KMS-11 (cell line): ENCODE results near the gene OR7G3.

Source experiments
- H2AFZ ChIP-seq: fragments of 200-600 bp; sonication (generic); 2 replicates; pipeline ENCODE4 v1.6.1; 2016; ENCODE audit warnings: antibody characterized with exemption, mixed run types, low read depth
- H3K27ac ChIP-seq: fragments of 200-600 bp; sonication (generic); 2 replicates; pipeline ENCODE4 v1.6.1; 2016; ENCODE audit warnings: mild to moderate bottlenecking, mixed run types
- H3K27me3 ChIP-seq: fragments of 200-600 bp; sonication (generic); 2 replicates; pipeline ENCODE4 v1.6.1; 2017; ENCODE audit warnings: mild to moderate bottlenecking, low read depth, mixed run types, moderate library complexity; ENCODE audit not compliant: insufficient read depth
- H3K36me3 ChIP-seq: fragments of 200-600 bp; sonication (generic); 2 replicates; pipeline ENCODE4 v1.6.1; 2017; ENCODE audit warnings: mild to moderate bottlenecking, mixed run types; ENCODE audit not compliant: insufficient read depth
- H3K4me1 ChIP-seq: fragments of 200-600 bp; sonication (generic); 2 replicates; pipeline ENCODE4 v1.6.1; 2016; ENCODE audit warnings: mild to moderate bottlenecking, low read depth, mixed run types; ENCODE audit not compliant: poor library complexity, severe bottlenecking
- H3K4me2 ChIP-seq: fragments of 200-600 bp; sonication (generic); 2 replicates; pipeline ENCODE4 v1.7.0; 2016; ENCODE audit warnings: mild to moderate bottlenecking, mixed run types
- H3K4me3 ChIP-seq: fragments of 200-600 bp; sonication (generic); IDR thresholded peaks from 2 replicates; pipeline ENCODE4 v1.6.1; 2017; ENCODE audit warnings: low read depth, low read length, mixed read lengths; ENCODE audit not compliant: insufficient read depth
- H3K79me2 ChIP-seq: fragments of 200-600 bp; sonication (generic); 2 replicates; pipeline ENCODE4 v1.6.1; 2016; ENCODE audit warnings: low read depth, mixed run types; ENCODE audit not compliant: insufficient read depth
- H3K9ac ChIP-seq: fragments of 200-600 bp; sonication (generic); 2 replicates; pipeline ENCODE4 v1.6.1; 2016; ENCODE audit warnings: mild to moderate bottlenecking, mixed run types
- H4K20me1 ChIP-seq: fragments of 200-600 bp; sonication (generic); 2 replicates; pipeline ENCODE4 v1.6.1; 2016; ENCODE audit warnings: mild to moderate bottlenecking, mixed run types; ENCODE audit not compliant: insufficient read depth
- CTCF ChIP-seq: fragments of 200-600 bp; sonication (generic); conservative IDR thresholded peaks from 2 replicates; pipeline ENCODE4 v1.6.1; 2017; ENCODE audit warnings: low read depth, mild to moderate bottlenecking, antibody characterized with exemption, low read length, moderate library complexity, mixed read lengths

OR7G3 gene

GRCh38 chr19:9148697-9149096 is 21.9 kb upstream of the OR7G3 start:
- Histone ChIP-seq H3K27ac (no peak overlapping the region), H2AFZ (no peak overlapping the region), H3K36me3 (peaks cover 13% of the 10 kb centered on the region; the same call in 1 of the 2 replicates), H4K20me1 (no peaks in the 10 kb centered on the region), H3K9ac (no peak overlapping the region), H3K79me2 (peaks cover 82% of the 10 kb centered on the region; the same call in 1 of the 2 replicates), H3K4me2 (no peak overlapping the region), H3K27me3 (no peaks in the 10 kb centered on the region), H3K4me3 (no peak overlapping the region), H3K4me1 (no peaks in the 10 kb centered on the region)
- no peak for TF ChIP-seq CTCF

- Histone ChIP-seq H3K27me3 (no peaks in the 10 kb centered on the region), H3K36me3 (peaks cover 7% of the 10 kb centered on the region; the same call in 1 of the 2 replicates), H3K4me2 (no peak overlapping the region), H3K9ac (no peak overlapping the region), H4K20me1 (no peaks in the 10 kb centered on the region), H2AFZ (no peak overlapping the region), H3K4me1 (no peaks in the 10 kb centered on the region), H3K79me2 (peaks cover 89% of the 10 kb centered on the region), H3K4me3 (no peak overlapping the region), H3K27ac (no peak overlapping the region)
- no peak for TF ChIP-seq CTCF
Measured at GRCh38 chr19:9146882-9147281, 20.1 kb upstream of the OR7G3 start.

GRCh38 chr19:9144920-9145319 is 18.2 kb upstream of the OR7G3 start:
- Histone ChIP-seq H3K4me2 (no peak overlapping the region), H3K4me1 (peaks cover 9% of the 10 kb centered on the region), H3K4me3 (no peak overlapping the region), H3K27ac (no peak overlapping the region), H3K36me3 (peaks cover 7% of the 10 kb centered on the region; the same call in 1 of the 2 replicates), H2AFZ (no peak overlapping the region), H4K20me1 (no peaks in the 10 kb centered on the region), H3K9ac (no peak overlapping the region), H3K27me3 (no peaks in the 10 kb centered on the region), H3K79me2 (peaks cover 91% of the 10 kb centered on the region)
- TF ChIP-seq CTCF: no peak

GRCh38 chr19:9140159-9140874 is 13.6 kb upstream of the OR7G3 start, which contains the start of gene ZNF317:
ZNF317 (plus strand) TSS chr19:9140397; CDS start chr19:9156017, 15,620 bp downstream.
- no peaks in the 10 kb centered on the region for H4K20me1 ChIP-seq
- H3K79me2 ChIP-seq: peaks cover 51% of the 10 kb centered on the region
- peak within 1 kb of the TSS; percentile 60 for H3K27ac ChIP-seq
- peak within 1 kb of the TSS; percentile 99 for H2AFZ ChIP-seq
- H3K4me2 ChIP-seq: peak within 1 kb of the TSS; percentile 89
- H3K36me3 ChIP-seq: no peaks in the 10 kb centered on the region
- peaks cover 13% of the 10 kb centered on the region for H3K4me1 ChIP-seq
- no peak for TF ChIP-seq CTCF
- no peak within 1 kb of the TSS for H3K4me3 ChIP-seq
- peak within 1 kb of the TSS; percentile 82 for H3K9ac ChIP-seq
- no peaks in the 10 kb centered on the region for H3K27me3 ChIP-seq
